ENCODE data around the gene LIG1.

LIG1 gene

GRCh38 chr19:48169939-48170803 is at the start of gene LIG1, which contains the start of gene ZSWIM9:
TSS of gene LIG1 (minus strand) at chr19:48170344. CDS start at chr19:48165566, 4,778 bp downstream.
TSS of gene ZSWIM9 (plus strand) at chr19:48170680. CDS start at chr19:48171803, 1,123 bp downstream.
- Mint-ChIP-seq H3K4me3 (peak within 1 kb of the TSS; percentile 95), H3K27ac (peak within 1 kb of the TSS; percentile 95), H3K27me3 (ENCODE audit: low read depth) (no peaks in the 10 kb centered on the region), H3K36me3 (ENCODE audit: low read depth) (peaks cover 27% of the 10 kb centered on the region), H3K9me3 (no peaks in the 10 kb centered on the region), H3K4me1 (ENCODE audit: low read depth) (peaks cover 26% of the 10 kb centered on the region)

GRCh38 chr19:48218997-48219396 is 48.9 kb upstream of the LIG1 start:
- no peak overlapping the region for H3K4me3 Mint-ChIP-seq
- H3K27ac Mint-ChIP-seq, result no peak overlapping the region
- no peaks in the 10 kb centered on the region for H3K9me3 Mint-ChIP-seq
- no peaks in the 10 kb centered on the region for H3K27me3 Mint-ChIP-seq (ENCODE audit: low read depth)
- peaks cover 44% of the 10 kb centered on the region for H3K36me3 Mint-ChIP-seq (ENCODE audit: low read depth)
- H3K4me1 Mint-ChIP-seq (ENCODE audit: low read depth), result peaks cover 2% of the 10 kb centered on the region

GRCh38 chr19:48216933-48217332 is 46.8 kb upstream of the LIG1 start:
- Mint-ChIP-seq H3K4me1 (ENCODE audit: low read depth) (peaks cover 6% of the 10 kb centered on the region), H3K27ac (no peak overlapping the region), H3K27me3 (ENCODE audit: low read depth) (no peaks in the 10 kb centered on the region), H3K9me3 (no peaks in the 10 kb centered on the region), H3K4me3 (no peak overlapping the region), H3K36me3 (ENCODE audit: low read depth) (peaks cover 46% of the 10 kb centered on the region)

- Mint-ChIP-seq H3K4me3 (no peak overlapping the region), H3K27me3 (ENCODE audit: low read depth) (no peaks in the 10 kb centered on the region), H3K27ac (no peak overlapping the region), H3K9me3 (no peaks in the 10 kb centered on the region), H3K36me3 (ENCODE audit: low read depth) (peaks cover 51% of the 10 kb centered on the region), H3K4me1 (ENCODE audit: low read depth) (peaks cover 9% of the 10 kb centered on the region)
These were observed 43.8 kb upstream of the LIG1 start for GRCh38 chr19:48213959-48214358.

GRCh38 chr19:48210005-48210404 is 39.9 kb upstream of the LIG1 start:
- H3K4me1 Mint-ChIP-seq (ENCODE audit: low read depth), result peaks cover 10% of the 10 kb centered on the region

GRCh38 chr19:48206397-48207093 is 36.4 kb upstream of the LIG1 start:
- H3K4me1 Mint-ChIP-seq (ENCODE audit: low read depth), result peaks cover 7% of the 10 kb centered on the region
- peak overlapping the region; percentile 50 for H3K27ac Mint-ChIP-seq
- no peaks in the 10 kb centered on the region for H3K9me3 Mint-ChIP-seq
- no peak overlapping the region for H3K4me3 Mint-ChIP-seq
- H3K27me3 Mint-ChIP-seq (ENCODE audit: low read depth), result no peaks in the 10 kb centered on the region
- H3K36me3 Mint-ChIP-seq (ENCODE audit: low read depth), result peaks cover 20% of the 10 kb centered on the region

More at GRCh38 chr19:48210005-48210404, 39.9 kb upstream of the LIG1 start:
- Mint-ChIP-seq H3K36me3 (ENCODE audit: low read depth) (peaks cover 35% of the 10 kb centered on the region), H3K27me3 (ENCODE audit: low read depth) (no peaks in the 10 kb centered on the region), H3K9me3 (no peaks in the 10 kb centered on the region), H3K27ac (no peak overlapping the region), H3K4me3 (no peak overlapping the region)

- peaks cover 8% of the 10 kb centered on the region for H3K36me3 Mint-ChIP-seq (ENCODE audit: low read depth)
- no peaks in the 10 kb centered on the region for H3K9me3 Mint-ChIP-seq
- peaks cover 4% of the 10 kb centered on the region for H3K4me1 Mint-ChIP-seq (ENCODE audit: low read depth)
- H3K27ac Mint-ChIP-seq, result no peak overlapping the region
- H3K27me3 Mint-ChIP-seq (ENCODE audit: low read depth), result no peaks in the 10 kb centered on the region
- no peak overlapping the region for H3K4me3 Mint-ChIP-seq
These were observed 33.9 kb upstream of the LIG1 start for GRCh38 chr19:48203794-48204628.

GRCh38 chr19:48203222-48203793 is 33.2 kb upstream of the LIG1 start:
- Mint-ChIP-seq H3K4me1 (ENCODE audit: low read depth) (peaks cover 4% of the 10 kb centered on the region), H3K9me3 (no peaks in the 10 kb centered on the region), H3K27me3 (ENCODE audit: low read depth) (no peaks in the 10 kb centered on the region), H3K36me3 (ENCODE audit: low read depth) (peaks cover 8% of the 10 kb centered on the region), H3K27ac (no peak overlapping the region), H3K4me3 (no peak overlapping the region)

GRCh38 chr19:48196933-48197665 is 27.0 kb upstream of the LIG1 start:
- Mint-ChIP-seq H3K27me3 (ENCODE audit: low read depth) (no peaks in the 10 kb centered on the region), H3K36me3 (ENCODE audit: low read depth) (no peaks in the 10 kb centered on the region), H3K4me3 (no peak overlapping the region), H3K27ac (no peak overlapping the region), H3K9me3 (no peaks in the 10 kb centered on the region), H3K4me1 (ENCODE audit: low read depth) (no peaks in the 10 kb centered on the region)

GRCh38 chr19:48196321-48196763 is 26.2 kb upstream of the LIG1 start:
- Mint-ChIP-seq H3K27me3 (ENCODE audit: low read depth) (no peaks in the 10 kb centered on the region), H3K4me3 (no peak overlapping the region), H3K9me3 (no peaks in the 10 kb centered on the region), H3K36me3 (ENCODE audit: low read depth) (no peaks in the 10 kb centered on the region), H3K27ac (no peak overlapping the region), H3K4me1 (ENCODE audit: low read depth) (no peaks in the 10 kb centered on the region)

- Mint-ChIP-seq H3K9me3 (no peaks in the 10 kb centered on the region), H3K4me3 (no peak overlapping the region), H3K4me1 (ENCODE audit: low read depth) (no peaks in the 10 kb centered on the region), H3K27ac (no peak overlapping the region), H3K27me3 (ENCODE audit: low read depth) (no peaks in the 10 kb centered on the region), H3K36me3 (ENCODE audit: low read depth) (peaks cover 2% of the 10 kb centered on the region)
These were observed 25.0 kb upstream of the LIG1 start for GRCh38 chr19:48194844-48195830.

GRCh38 chr19:48194041-48194843 is 24.1 kb upstream of the LIG1 start:
- Mint-ChIP-seq H3K27ac (no peak overlapping the region), H3K27me3 (ENCODE audit: low read depth) (no peaks in the 10 kb centered on the region), H3K36me3 (ENCODE audit: low read depth) (peaks cover 5% of the 10 kb centered on the region), H3K4me3 (no peak overlapping the region), H3K9me3 (no peaks in the 10 kb centered on the region), H3K4me1 (ENCODE audit: low read depth) (no peaks in the 10 kb centered on the region)

All from T-helper 1 cell treated with Interleukin-12 subunit alpha and Interleukin-12 subunit beta and Interleukin-4 antibody, amounts not matched to agents 30 μg/mL and 1 μg/mL, for 36 hours (primary cell).